HepG2 (cell line): ENCODE measurements around the gene ITPRIP. TPM values are rescaled to one million over a fixed set of nuclear protein-coding genes. Genes with fewer than 3 reads are reported as not detected.

ENCODE experiments used
- ATAC-seq: fragments of 200-7000 bp; cut with Tn5 transposase; 3 replicates; pipeline ENCODE4 v1.9.1; 2020; ENCODE audit warnings: mild to moderate bottlenecking, moderate library complexity
- BruUV-seq: library from RNA; stranded (reverse); fragments of 400-500 nt; replicated peaks from 2 replicates; lab custom pipeline; 2021; lab: Mats Ljungman, UMichigan
- CTCF ChIA-PET: fragments of 300-600 bp; formaldehyde crosslinking; extraction: SDS; loops from one replicate; lab custom pipeline; 2021; ENCODE audit warnings: low total read pairs, inconsistent platforms, low intra/inter-chr PET ratio; lab: Yijun Ruan, JAX
- POLR2A ChIA-PET: fragments of 350-600 bp; sonication (Branson Sonifier 250); formaldehyde crosslinking; loops from one replicate; lab custom pipeline; 2020; ENCODE audit warnings: antibody characterized with exemption, inconsistent platforms; lab: Yijun Ruan, JAX
- DNase-seq: peaks from one replicate; pipeline ENCODE4 v3.0.0-alpha.2; 2015; ENCODE audit warnings: low spot score
- FAIRE-seq: peaks from 3 replicates; lab custom pipeline; 2011; peaks lifted over from hg19 to GRCh38; lab: Jason Lieb, UNC
- H2AFZ ChIP-seq: one replicate; pipeline ENCODE4 v1.6.1; 2011; ENCODE audit warnings: low read length, inconsistent platforms
- H3K27ac ChIP-seq: fragments of 300-600 bp; 3 replicates; pipeline ENCODE4 v1.8.0; 2011; ENCODE audit warnings: mixed run types, mild to moderate bottlenecking, mixed read lengths, low read length, inconsistent platforms; ENCODE audit not compliant: insufficient read depth; ENCODE audit errors: extremely low read length
- H3K27me3 ChIP-seq, 2 experiments: fragments of 200-600 bp in 1 of 2; 2 replicates in 1 of 2; 3 replicates in 1 of 2; pipeline versions ENCODE4 v1.6.0 to v1.8.0; 2011; ENCODE audit warnings: low read length in 2 of 2, mild to moderate bottlenecking in 2 of 2, moderate library complexity in 2 of 2, inconsistent platforms in 1 of 2; ENCODE audit not compliant: insufficient read depth in 2 of 2, control insufficient read depth in 1 of 2
- H3K36me3 ChIP-seq, 2 experiments: fragments of 200-600 bp in 1 of 2; replicated peaks in 1 of 2; 2 replicates in 1 of 2; 3 replicates in 1 of 2; pipeline versions ENCODE4 v1.5.1 to v1.8.0; 2011; ENCODE audit warnings: low read length in 2 of 2, inconsistent platforms in 1 of 2; ENCODE audit not compliant: insufficient read depth in 2 of 2, control insufficient read depth in 1 of 2
- H3K4me1 ChIP-seq: 2 replicates; pipeline ENCODE4 v1.5.1; 2012; ENCODE audit warnings: low read length, inconsistent platforms; ENCODE audit not compliant: insufficient read depth
- H3K4me2 ChIP-seq: 2 replicates; pipeline ENCODE4 v1.6.0; 2011; ENCODE audit warnings: low read depth, low read length, inconsistent platforms
- H3K4me3 ChIP-seq, 3 experiments: fragments of 200-600 bp in 1 of 3; sonication (generic), shearing (Covaris generic) in 1 of 3; replicated peaks in 1 of 3; 2 replicates each; pipeline ENCODE4 v1.5.1; 2011 to 2016; ENCODE audit warnings: low read length in 3 of 3, inconsistent platforms in 2 of 3, low read depth in 2 of 3, mild to moderate bottlenecking in 2 of 3, control low read depth in 1 of 3, mixed read lengths in 1 of 3; ENCODE audit not compliant: insufficient read depth in 1 of 3
- H3K79me2 ChIP-seq: one replicate; pipeline ENCODE4 v1.6.1; 2011; ENCODE audit warnings: low read length, inconsistent platforms; ENCODE audit not compliant: insufficient read depth
- H3K9ac ChIP-seq: 2 replicates; pipeline ENCODE4 v1.6.0; 2011; ENCODE audit warnings: mild to moderate bottlenecking, low read depth, low read length, inconsistent platforms; ENCODE audit not compliant: insufficient read depth
- H3K9me3 ChIP-seq: 2 replicates; pipeline ENCODE4 v1.5.1; 2012; ENCODE audit warnings: mild to moderate bottlenecking, low read length
- H4K20me1 ChIP-seq: 2 replicates; pipeline ENCODE4 v1.6.0; 2011; ENCODE audit warnings: inconsistent platforms, mild to moderate bottlenecking, low read length, moderate library complexity; ENCODE audit not compliant: insufficient read depth
- ATAD3A ChIP-seq: sonication (generic); formaldehyde crosslinking; IDR thresholded peaks from 2 replicates; pipeline ENCODE4 v1.4.0; 2020; ENCODE audit warnings: missing genetic modification reagents
- CHD2 ChIP-seq: IDR thresholded peaks from 2 replicates; pipeline ENCODE4 v1.6.1; 2011; ENCODE audit warnings: low read depth, low read length, improper control_type of control experiment
- HINFP ChIP-seq: sonication (generic); formaldehyde crosslinking; IDR thresholded peaks from 2 replicates; pipeline ENCODE4 v1.4.0; 2020; ENCODE audit warnings: low read depth, mild to moderate bottlenecking, missing genetic modification reagents
- HOXA7 ChIP-seq: sonication (generic); formaldehyde crosslinking; IDR thresholded peaks from 2 replicates; pipeline ENCODE4 v1.8.1; 2022; ENCODE audit warnings: mild to moderate bottlenecking, missing genetic modification reagents, moderate library complexity
- NR2F2 ChIP-seq: IDR thresholded peaks from 2 replicates; pipeline ENCODE4 v1.6.1; 2012; ENCODE audit warnings: low read depth, inconsistent platforms, borderline replicate concordance
- RFX1 ChIP-seq: fragments of 450-650 bp; IDR thresholded peaks from 2 replicates; pipeline ENCODE4 v1.6.1; 2017
- SOX13 ChIP-seq, 3 experiments: fragments of 450-650 bp in 1 of 3; sonication (generic) in 1 of 3; formaldehyde crosslinking in 1 of 3; IDR thresholded peaks in 2 of 3; conservative IDR thresholded peaks in 1 of 3; 2 replicates each; pipeline versions ENCODE4 v1.5.0 to v1.6.1; 2016 to 2020; ENCODE audit warnings: antibody characterized with exemption in 1 of 3, mild to moderate bottlenecking in 1 of 3, missing compliant biosample characterization in 1 of 3, missing genetic modification reagents in 1 of 3, moderate library complexity in 1 of 3
- ZFP1 ChIP-seq: IDR thresholded peaks from 2 replicates; pipeline ENCODE4 v1.6.1; 2016
- ZNF124 ChIP-seq: sonication (generic); formaldehyde crosslinking; IDR thresholded peaks from 2 replicates; pipeline ENCODE4 v1.4.0; 2020; ENCODE audit warnings: missing genetic modification reagents
- ZNF17 ChIP-seq: sonication (generic); formaldehyde crosslinking; IDR thresholded peaks from 2 replicates; pipeline ENCODE4 v1.5.0; 2020; ENCODE audit warnings: mild to moderate bottlenecking, missing genetic modification reagents
- ZNF362 ChIP-seq: sonication (generic); formaldehyde crosslinking; IDR thresholded peaks from 2 replicates; pipeline ENCODE4 v1.4.0; 2020; ENCODE audit warnings: missing genetic modification reagents, mild to moderate bottlenecking, borderline replicate concordance
- WGBS: methylation state at CpG from one replicate; pipeline ENCODE4 v1.1.6; 2017; ENCODE audit warnings: low lambda C conversion rate; 5-methylcytosine and 5-hydroxymethylcytosine counted together
- in situ Hi-C: cut with HindIII; loops from 2 replicates; pipeline ENCODE4 v1.10.0; 2017; ENCODE audit warnings: low pct_unique_long_range_greater_than_20kb; ENCODE audit not compliant: extremely low pct_ligation_motif_present
- intact Hi-C: fragments of 100-400 bp; cut with micrococcal nuclease; formaldehyde crosslinking; loops from one replicate; pipeline ENCODE4 v1.10.0; 2022; ENCODE audit not compliant: unreplicated experiment
- polyA plus RNA-seq, 8 experiments: library from polyadenylated mRNA; depleted of rRNA in 3 of 8; stranded (reverse) in 7 of 8; unstranded in 1 of 8; fragments of >200 nt; fragmentation: Illumina TruSeq in 4 of 8; extraction: Trizol in 4 of 8; gene quantifications; 2 replicates each; pipeline versions ENCODE4 v1.2.1 to v1.2.3, GENCODE V29; 2011 to 2016; ENCODE audit warnings: low read depth in 4 of 8, missing spikeins in 1 of 8, mixed read lengths in 1 of 8; ENCODE audit not compliant: insufficient read depth in 1 of 8
- total RNA-seq, 5 experiments: library from RNA; depleted of rRNA; stranded (reverse); fragments of >200 nt; fragmentation: Illumina TruSeq; extraction: Trizol; gene quantifications; 2 replicates each; pipeline ENCODE4 v1.2.3, GENCODE V29; 2016; ENCODE audit warnings: low read depth in 1 of 5

Gene ITPRIP
- total and polyA plus RNA-seq, 2 of the 13 experiments (the other 11 are each of a cell fraction or from before 2014, with no cell fraction given) = 1.00 to 2.8 TPM

- TF ChIP-seq HINFP (no peak), HOXA7 (CRISPR knock-in tag) (no peak), CHD2 (no peak), SOX13 (IDR thresholded peaks at IDR 0.05) (no peak), SOX13 (CRISPR knock-in tag; conservative IDR thresholded peaks at IDR 0.05 in 1 of 2, IDR thresholded peaks at IDR 0.05 in 1 of 2) (no peak), ZFP1 (CRISPR knock-in tag) (no peak)
Observed at GRCh38 chr10:104307576-104308438, 30.5 kb downstream of the ITPRIP start (continued).

DNA sequence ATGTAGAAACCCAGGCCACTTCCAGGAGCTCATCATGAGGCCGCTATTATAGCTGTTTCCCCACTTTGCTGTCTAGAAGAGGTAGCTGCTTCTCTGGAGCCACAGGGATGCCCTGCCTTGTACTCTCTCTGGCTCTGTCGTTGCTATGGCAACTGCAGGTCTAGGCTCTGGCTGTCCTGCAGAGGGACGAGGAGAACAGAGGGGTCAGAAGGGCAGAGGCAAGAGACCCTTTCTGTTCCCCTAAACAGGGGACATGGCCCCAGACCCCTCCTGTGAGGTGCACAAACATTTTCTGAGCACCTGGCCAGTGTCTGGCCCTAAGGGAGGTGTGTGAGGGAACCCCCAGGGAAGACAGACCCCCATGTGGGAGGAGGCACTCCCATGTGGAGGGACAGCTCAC is 31.4 kb downstream of the ITPRIP start:
- POLR2A ChIA-PET = no interaction called here
- FAIRE-seq = no peak
- Histone ChIP-seq H4K20me1 (no peaks in the 10 kb centered on the region), H3K27ac (no peak overlapping the region), H3K4me1 (peaks cover 24% of the 10 kb centered on the region), H3K27me3 (no peaks in the 10 kb centered on the region; a peak in 1 of 5 replicates), H3K36me3 (no peaks in the 10 kb centered on the region; a peak in 1 of 5 replicates), H3K79me2 (no peaks in the 10 kb centered on the region), H3K9ac (no peak overlapping the region), H3K4me3 (no peak overlapping the region), H2AFZ (no peak overlapping the region), H3K9me3 (no peaks in the 10 kb centered on the region), H3K4me2 (no peak overlapping the region)
- no TSS peak for BruUV-seq
- CTCF ChIA-PET = interaction anchor here (3.0 to 4.1 kb wide), 2 partner anchors 43 kb away, joined by 7 to 42 read pairs; no protein-coding TSS in a partner anchor
- in situ Hi-C loops = no loop called here
- intact Hi-C loops = no loop called here
- no peak for DNase-seq
- TF ChIP-seq RFX1 (peak; percentile 14; the same call in 1 of the 2 replicates), NR2F2 (no peak), ZNF17 (CRISPR knock-in tag) (no peak), ZNF362 (no peak), ATAD3A (CRISPR knock-in tag) (no peak), ZNF124 (CRISPR knock-in tag) (no peak)
- WGBS = 3% methylated on average over 3 of the region's 3 CpGs
- no peak for ATAC-seq
